Measurements from ENCODE around the gene ARHGAP18. TPM values are rescaled to one million over a fixed set of nuclear protein-coding genes. Genes with fewer than 3 reads are reported as not detected.

ARHGAP18 gene
- polyA plus RNA-seq, 3 donors from 2014 or later = 4.2 to 9.9 (median 6.7) TPM

- peaks cover 0 to 7% of the 10 kb centered on the region in 2 donors for H3K4me1 Mint-ChIP-seq
- H3K4me3 Mint-ChIP-seq = no peak overlapping the region
- peaks cover 0 to 8% (median 5%) of the 10 kb centered on the region in 3 donors for H3K36me3 Mint-ChIP-seq
- H3K27ac Mint-ChIP-seq = no peak overlapping the region
- H3K9me3 Mint-ChIP-seq = no peaks in the 10 kb centered on the region
- H3K27me3 Mint-ChIP-seq (ENCODE audit: low read depth in 3 of 3) = no peaks in the 10 kb centered on the region
- DNase-seq = peak; percentile 55 to 70 (median 60)
These were observed 111.5 kb downstream of the ARHGAP18 start for GRCh38 chr6:129598244-129599187.

- DNase-seq = no peak
- Mint-ChIP-seq H3K4me3 (no peak overlapping the region), H3K27me3 (ENCODE audit: low read depth in 3 of 3) (no peaks in the 10 kb centered on the region), H3K36me3 (peaks cover 7 to 8% (median 8%) of the 10 kb centered on the region in 3 donors), H3K27ac (no peak overlapping the region), H3K9me3 (no peaks in the 10 kb centered on the region), H3K4me1 (peaks cover 0 to 7% of the 10 kb centered on the region in 2 donors)
These were observed 112.8 kb downstream of the ARHGAP18 start for GRCh38 chr6:129597023-129597713.

- no peak overlapping the region for H3K4me3 Mint-ChIP-seq
- no peaks in the 10 kb centered on the region for H3K9me3 Mint-ChIP-seq
- peaks cover 0 to 7% of the 10 kb centered on the region in 2 donors for H3K4me1 Mint-ChIP-seq
- H3K27me3 Mint-ChIP-seq (ENCODE audit: low read depth in 3 of 3) = no peaks in the 10 kb centered on the region
- H3K36me3 Mint-ChIP-seq = peaks cover 7 to 8% (median 8%) of the 10 kb centered on the region in 3 donors
- no peak for DNase-seq
- no peak overlapping the region for H3K27ac Mint-ChIP-seq
These were observed 113.5 kb downstream of the ARHGAP18 start for GRCh38 chr6:129596522-129596921.

- peaks cover 7 to 17% (median 15%) of the 10 kb centered on the region in 3 donors for H3K36me3 Mint-ChIP-seq
- no peak for DNase-seq
- no peaks in the 10 kb centered on the region for H3K27me3 Mint-ChIP-seq (ENCODE audit: low read depth in 3 of 3)
- H3K4me1 Mint-ChIP-seq = peaks cover 0 to 2% of the 10 kb centered on the region in 2 donors
- H3K27ac Mint-ChIP-seq = no peak overlapping the region
- H3K4me3 Mint-ChIP-seq = no peak overlapping the region
- H3K9me3 Mint-ChIP-seq = no peaks in the 10 kb centered on the region
These were observed 116.8 kb downstream of the ARHGAP18 start for GRCh38 chr6:129593233-129593564.

GRCh38 chr6:129592516-129593232 is 117.3 kb downstream of the ARHGAP18 start:
- Mint-ChIP-seq H3K9me3 (no peaks in the 10 kb centered on the region), H3K27ac (no peak overlapping the region), H3K27me3 (ENCODE audit: low read depth in 3 of 3) (no peaks in the 10 kb centered on the region), H3K4me3 (no peak overlapping the region), H3K36me3 (peaks cover 7 to 18% (median 17%) of the 10 kb centered on the region in 3 donors), H3K4me1 (no peaks in the 10 kb centered on the region)
- DNase-seq = no peak

GRCh38 chr6:129590408-129591022 is 119.5 kb downstream of the ARHGAP18 start:
- H3K27ac Mint-ChIP-seq = no peak overlapping the region
- no peaks in the 10 kb centered on the region for H3K4me1 Mint-ChIP-seq
- DNase-seq = no peak
- H3K27me3 Mint-ChIP-seq (ENCODE audit: low read depth in 3 of 3) = no peaks in the 10 kb centered on the region
- H3K36me3 Mint-ChIP-seq = peaks cover 15 to 19% (median 17%) of the 10 kb centered on the region in 3 donors
- no peaks in the 10 kb centered on the region for H3K9me3 Mint-ChIP-seq
- H3K4me3 Mint-ChIP-seq = no peak overlapping the region

GRCh38 chr6:129586815-129587214 is 123.2 kb downstream of the ARHGAP18 start:
- H3K9me3 Mint-ChIP-seq = no peaks in the 10 kb centered on the region
- no peak overlapping the region for H3K4me3 Mint-ChIP-seq
- no peaks in the 10 kb centered on the region for H3K4me1 Mint-ChIP-seq

GRCh38 chr6:129583866-129584265 is 126.1 kb downstream of the ARHGAP18 start:
- H3K4me1 Mint-ChIP-seq = no peaks in the 10 kb centered on the region
- no peak overlapping the region for H3K4me3 Mint-ChIP-seq
- peak overlapping the region in 1 of 6 donors; percentile 30 for H3K27ac Mint-ChIP-seq
- peaks cover 7 to 26% (median 9%) of the 10 kb centered on the region in 3 donors for H3K36me3 Mint-ChIP-seq
- no peaks in the 10 kb centered on the region for H3K27me3 Mint-ChIP-seq (ENCODE audit: low read depth in 3 of 3)
- no peak for DNase-seq
- H3K9me3 Mint-ChIP-seq = no peaks in the 10 kb centered on the region

More at GRCh38 chr6:129586815-129587214, 123.2 kb downstream of the ARHGAP18 start:
- peaks cover 14 to 19% (median 16%) of the 10 kb centered on the region in 3 donors for H3K36me3 Mint-ChIP-seq
- no peak for DNase-seq
- no peaks in the 10 kb centered on the region for H3K27me3 Mint-ChIP-seq (ENCODE audit: low read depth in 3 of 3)
- H3K27ac Mint-ChIP-seq = no peak overlapping the region

- Mint-ChIP-seq H3K27ac (peak overlapping the region in 1 of 6 donors; percentile 14), H3K4me3 (no peak overlapping the region), H3K36me3 (peaks cover 8 to 32% (median 10%) of the 10 kb centered on the region in 3 donors), H3K4me1 (peaks cover 10 to 11% of the 10 kb centered on the region in 2 donors), H3K9me3 (no peaks in the 10 kb centered on the region), H3K27me3 (ENCODE audit: low read depth in 3 of 3) (no peaks in the 10 kb centered on the region)
- DNase-seq = no peak
These were observed 131.7 kb downstream of the ARHGAP18 start for GRCh38 chr6:129578315-129578714.

- DNase-seq = no peak
- H3K4me1 Mint-ChIP-seq = peaks cover 10 to 11% of the 10 kb centered on the region in 2 donors
- peaks cover 8 to 32% (median 13%) of the 10 kb centered on the region in 3 donors for H3K36me3 Mint-ChIP-seq
- peak overlapping the region in 1 of 6 donors; percentile 39 for H3K27ac Mint-ChIP-seq
- no peaks in the 10 kb centered on the region for H3K9me3 Mint-ChIP-seq
- no peak overlapping the region for H3K4me3 Mint-ChIP-seq
- H3K27me3 Mint-ChIP-seq (ENCODE audit: low read depth in 3 of 3) = no peaks in the 10 kb centered on the region
These were observed 132.3 kb downstream of the ARHGAP18 start for GRCh38 chr6:129577691-129578090.

GRCh38 chr6:129576456-129576855 is 133.5 kb downstream of the ARHGAP18 start:
- H3K9me3 Mint-ChIP-seq = peaks cover 0 to 5% (median 0%) of the 10 kb centered on the region in 6 donors
- H3K27ac Mint-ChIP-seq = no peak overlapping the region
- H3K4me1 Mint-ChIP-seq = peaks cover 10 to 11% of the 10 kb centered on the region in 2 donors
- peaks cover 12 to 23% (median 22%) of the 10 kb centered on the region in 3 donors for H3K36me3 Mint-ChIP-seq
- DNase-seq = no peak
- no peak overlapping the region for H3K4me3 Mint-ChIP-seq
- H3K27me3 Mint-ChIP-seq (ENCODE audit: low read depth in 3 of 3) = peaks cover 0 to 6% (median 1%) of the 10 kb centered on the region in 3 donors

GRCh38 chr6:129575378-129576118 is 134.4 kb downstream of the ARHGAP18 start:
- Mint-ChIP-seq H3K9me3 (peaks cover 0 to 5% (median 0%) of the 10 kb centered on the region in 6 donors), H3K4me3 (peak overlapping the region; percentile 42 to 64 (median 53)), H3K27me3 (ENCODE audit: low read depth in 3 of 3) (peaks cover 0 to 6% (median 1%) of the 10 kb centered on the region in 3 donors), H3K4me1 (peaks cover 10 to 11% of the 10 kb centered on the region in 2 donors), H3K27ac (peak overlapping the region in 1 of 6 donors; percentile 71), H3K36me3 (peaks cover 18 to 30% (median 28%) of the 10 kb centered on the region in 3 donors)
- DNase-seq = peak; percentile 25 to 29 (median 25)

All from immature natural killer cell (primary cell).